Stimulated activated CD4-positive, alpha-beta T cell treated with anti-CD3 and anti-CD28 coated beads, Interleukin-15, amount 100 ng/mL, for 1 hour (primary cell): Measurements from ENCODE around the gene CERKL.

Source experiments
- DNase-seq, 2 donors: peaks; one replicate each; pipeline ENCODE4 v3.0.0-alpha.2; 2020; ENCODE audit warnings: low read depth in 1 of 2, low spot score in 1 of 2

CERKL gene

GRCh38 chr2:181523756-181524155 lies 133.1 kb downstream of the CERKL start:
- no peak for DNase-seq

- DNase-seq, result no peak
Measured at GRCh38 chr2:181520253-181520652, 136.7 kb downstream of the CERKL start.

GRCh38 chr2:181517685-181518301 lies 139.1 kb downstream of the CERKL start:
- DNase-seq, result no peak

GRCh38 chr2:181516992-181517391 lies 139.9 kb downstream of the CERKL start:
- no peak for DNase-seq

- DNase-seq, result no peak
Measured at GRCh38 chr2:181515719-181516118, 141.2 kb downstream of the CERKL start.

- no peak for DNase-seq
Measured at GRCh38 chr2:181500201-181500600, 156.7 kb downstream of the CERKL start.

- DNase-seq, result no peak
Measured at GRCh38 chr2:181499231-181499630, 157.7 kb downstream of the CERKL start.
